Osteoblast (primary cell): ENCODE results near the gene SLC7A6. TPM values are rescaled to one million over a fixed set of nuclear protein-coding genes. Genes with fewer than 3 reads are reported as not detected.

Experiments used
- DNase-seq: peaks from one replicate; pipeline ENCODE4 v3.0.0; 2011; ENCODE audit warnings: low spot score, mixed read lengths; ENCODE audit not compliant: insufficient read length; ENCODE audit errors: missing footprints
- H2AFZ ChIP-seq: 2 replicates; pipeline ENCODE4 v1.6.0; 2011; ENCODE audit warnings: mild to moderate bottlenecking, low read length
- H3K27ac ChIP-seq: 2 replicates; pipeline ENCODE4 v1.5.1; 2011; ENCODE audit warnings: mild to moderate bottlenecking, low read depth, low read length, moderate library complexity
- H3K27me3 ChIP-seq: 2 replicates; pipeline ENCODE4 v1.6.0; 2012; ENCODE audit warnings: mild to moderate bottlenecking, control low read depth, inconsistent platforms, low read length, moderate library complexity; ENCODE audit not compliant: insufficient read depth
- H3K36me3 ChIP-seq: 2 replicates; pipeline ENCODE4 v1.5.1; 2011; ENCODE audit warnings: mild to moderate bottlenecking, low read length, control low read depth, moderate library complexity; ENCODE audit not compliant: insufficient read depth
- H3K4me1 ChIP-seq: 2 replicates; pipeline ENCODE4 v1.5.1; 2011; ENCODE audit warnings: mild to moderate bottlenecking, low read length, control low read depth, moderate library complexity; ENCODE audit not compliant: insufficient read depth
- H3K4me2 ChIP-seq: 2 replicates; pipeline ENCODE4 v1.6.0; 2011; ENCODE audit warnings: mild to moderate bottlenecking, low read length; ENCODE audit not compliant: insufficient read depth
- H3K4me3 ChIP-seq: fragments of 200-600 bp; sonication (generic); 3 replicates; pipeline ENCODE4 v1.5.1; 2012; ENCODE audit warnings: mild to moderate bottlenecking, low read length, inconsistent platforms; ENCODE audit not compliant: insufficient read depth
- H3K79me2 ChIP-seq: 2 replicates; pipeline ENCODE4 v1.6.0; 2012; ENCODE audit warnings: mild to moderate bottlenecking, low read length, control low read depth, inconsistent platforms; ENCODE audit not compliant: insufficient read depth
- H3K9me3 ChIP-seq: 2 replicates; pipeline ENCODE4 v1.5.1; 2011; ENCODE audit warnings: low read depth, low read length, control low read depth
- H4K20me1 ChIP-seq: 2 replicates; pipeline ENCODE4 v1.6.0; 2012; ENCODE audit warnings: mild to moderate bottlenecking, low read length, control low read depth; ENCODE audit not compliant: insufficient read depth
- total RNA-seq: library from RNA; depleted of rRNA; stranded (reverse); fragments of >200 nt; gene quantifications from 2 replicates; pipeline ENCODE4 v1.2.3, GENCODE V29; 2012
- TF ChIP-seq, protein P1 (sequence below): IDR thresholded peaks from 2 replicates; pipeline ENCODE4 v1.5.1; 2011; ENCODE audit warnings: mild to moderate bottlenecking, low read depth, low read length, moderate library complexity; ENCODE audit errors: extremely low read depth

Gene SLC7A6
- total RNA-seq, 1 donor, result 36.9 TPM

DNA sequence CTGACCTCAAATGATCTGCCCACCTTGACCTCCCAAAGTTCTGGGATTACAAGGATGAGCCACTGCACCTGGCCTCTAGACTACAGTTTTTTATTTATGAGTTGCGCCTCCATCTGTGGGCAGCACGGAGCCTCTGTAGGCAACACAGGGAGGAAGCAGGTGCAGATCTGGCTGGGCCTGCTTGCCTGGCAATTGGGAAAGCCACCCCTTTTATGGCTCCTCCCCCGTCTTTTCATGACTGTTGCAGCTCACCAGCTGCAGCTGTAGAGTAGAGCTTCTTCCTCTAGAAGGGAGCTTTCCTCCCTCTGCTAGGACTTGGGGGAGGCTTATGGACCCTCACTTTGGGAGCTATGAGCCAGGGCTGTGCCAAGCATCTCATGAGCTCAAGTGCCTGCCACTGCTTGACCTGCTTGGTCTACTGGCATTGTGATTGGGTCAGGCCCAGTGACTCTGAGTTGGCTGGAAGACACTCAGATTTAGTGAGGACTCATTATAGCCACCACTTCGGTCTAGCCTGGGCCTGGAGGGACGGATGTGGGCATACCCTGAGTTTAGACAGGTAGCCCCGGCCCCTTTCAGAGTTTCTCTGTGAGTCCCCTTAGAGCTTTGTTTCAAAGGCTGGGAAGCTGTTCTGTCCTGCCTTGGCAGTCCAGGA, 6.9 kb upstream of the SLC7A6 start:
- Histone ChIP-seq H3K36me3 (peaks cover 45% of the 10 kb centered on the region), H2AFZ (peak overlapping the region; percentile 49), H3K4me3 (no peak overlapping the region), H3K9me3 (no peaks in the 10 kb centered on the region), H3K4me2 (peak overlapping the region; percentile 52), H3K27ac (peak overlapping the region; percentile 78), H4K20me1 (no peaks in the 10 kb centered on the region), H3K79me2 (peaks cover 4% of the 10 kb centered on the region), H3K4me1 (peaks cover 17% of the 10 kb centered on the region), H3K27me3 (no peaks in the 10 kb centered on the region)
- peak; percentile 87 for DNase-seq
- TF ChIP-seq, protein P1, sequence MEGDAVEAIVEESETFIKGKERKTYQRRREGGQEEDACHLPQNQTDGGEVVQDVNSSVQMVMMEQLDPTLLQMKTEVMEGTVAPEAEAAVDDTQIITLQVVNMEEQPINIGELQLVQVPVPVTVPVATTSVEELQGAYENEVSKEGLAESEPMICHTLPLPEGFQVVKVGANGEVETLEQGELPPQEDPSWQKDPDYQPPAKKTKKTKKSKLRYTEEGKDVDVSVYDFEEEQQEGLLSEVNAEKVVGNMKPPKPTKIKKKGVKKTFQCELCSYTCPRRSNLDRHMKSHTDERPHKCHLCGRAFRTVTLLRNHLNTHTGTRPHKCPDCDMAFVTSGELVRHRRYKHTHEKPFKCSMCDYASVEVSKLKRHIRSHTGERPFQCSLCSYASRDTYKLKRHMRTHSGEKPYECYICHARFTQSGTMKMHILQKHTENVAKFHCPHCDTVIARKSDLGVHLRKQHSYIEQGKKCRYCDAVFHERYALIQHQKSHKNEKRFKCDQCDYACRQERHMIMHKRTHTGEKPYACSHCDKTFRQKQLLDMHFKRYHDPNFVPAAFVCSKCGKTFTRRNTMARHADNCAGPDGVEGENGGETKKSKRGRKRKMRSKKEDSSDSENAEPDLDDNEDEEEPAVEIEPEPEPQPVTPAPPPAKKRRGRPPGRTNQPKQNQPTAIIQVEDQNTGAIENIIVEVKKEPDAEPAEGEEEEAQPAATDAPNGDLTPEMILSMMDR, result no peak

DNA sequence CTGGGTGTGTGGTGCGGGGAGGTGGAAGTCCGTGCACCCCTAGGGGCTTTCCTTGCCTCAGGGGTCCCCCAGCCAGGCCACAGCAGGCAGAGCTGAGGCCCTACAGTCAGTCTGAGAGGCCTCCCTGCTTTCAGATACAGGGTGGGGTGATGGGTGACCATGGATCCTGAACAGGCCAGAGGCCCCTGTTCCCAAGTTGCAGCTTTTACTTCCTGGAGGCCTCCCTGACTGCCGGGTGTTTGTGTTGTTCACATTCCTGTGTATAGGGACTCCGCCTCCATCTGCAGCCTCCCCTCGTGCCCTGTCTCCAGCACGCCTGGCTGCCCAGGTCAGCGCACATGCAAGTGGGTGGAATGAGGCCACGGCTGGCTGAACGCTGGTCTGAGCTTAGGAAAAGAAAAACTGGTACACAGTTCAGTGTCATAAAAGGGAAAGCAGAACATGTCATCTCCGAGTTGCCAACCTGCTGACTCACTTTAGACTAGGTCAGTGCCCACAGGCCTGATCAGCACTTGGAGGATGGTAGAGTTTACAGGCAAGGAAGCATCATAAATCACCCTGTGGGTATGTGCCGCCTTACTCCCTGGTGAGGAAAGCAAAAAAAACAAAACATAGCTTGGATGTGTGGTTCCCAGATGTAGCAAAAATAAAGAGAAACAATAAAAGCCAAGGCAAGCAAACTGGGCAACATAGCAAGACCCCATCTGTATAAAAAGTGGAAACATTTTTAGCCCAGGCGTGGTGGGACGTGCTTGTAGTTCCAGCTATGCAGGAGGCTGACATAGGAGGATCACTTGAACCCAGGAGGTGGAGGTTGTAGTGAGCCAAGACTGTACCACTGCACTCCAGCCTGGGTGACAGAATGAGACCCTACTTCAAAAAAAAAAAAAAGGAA, 6.2 kb upstream of the SLC7A6 start:
- Histone ChIP-seq H3K4me1 (peaks cover 17% of the 10 kb centered on the region), H3K4me2 (peak overlapping the region; percentile 52), H3K79me2 (peaks cover under 1% of the 10 kb centered on the region), H3K4me3 (no peak overlapping the region), H2AFZ (peak overlapping the region; percentile 49), H3K9me3 (no peaks in the 10 kb centered on the region), H3K27ac (peak overlapping the region; percentile 78), H3K36me3 (peaks cover 38% of the 10 kb centered on the region), H4K20me1 (no peaks in the 10 kb centered on the region), H3K27me3 (no peaks in the 10 kb centered on the region)
- TF ChIP-seq, protein P1, result no peak
- peak; percentile 94 for DNase-seq

DNA sequence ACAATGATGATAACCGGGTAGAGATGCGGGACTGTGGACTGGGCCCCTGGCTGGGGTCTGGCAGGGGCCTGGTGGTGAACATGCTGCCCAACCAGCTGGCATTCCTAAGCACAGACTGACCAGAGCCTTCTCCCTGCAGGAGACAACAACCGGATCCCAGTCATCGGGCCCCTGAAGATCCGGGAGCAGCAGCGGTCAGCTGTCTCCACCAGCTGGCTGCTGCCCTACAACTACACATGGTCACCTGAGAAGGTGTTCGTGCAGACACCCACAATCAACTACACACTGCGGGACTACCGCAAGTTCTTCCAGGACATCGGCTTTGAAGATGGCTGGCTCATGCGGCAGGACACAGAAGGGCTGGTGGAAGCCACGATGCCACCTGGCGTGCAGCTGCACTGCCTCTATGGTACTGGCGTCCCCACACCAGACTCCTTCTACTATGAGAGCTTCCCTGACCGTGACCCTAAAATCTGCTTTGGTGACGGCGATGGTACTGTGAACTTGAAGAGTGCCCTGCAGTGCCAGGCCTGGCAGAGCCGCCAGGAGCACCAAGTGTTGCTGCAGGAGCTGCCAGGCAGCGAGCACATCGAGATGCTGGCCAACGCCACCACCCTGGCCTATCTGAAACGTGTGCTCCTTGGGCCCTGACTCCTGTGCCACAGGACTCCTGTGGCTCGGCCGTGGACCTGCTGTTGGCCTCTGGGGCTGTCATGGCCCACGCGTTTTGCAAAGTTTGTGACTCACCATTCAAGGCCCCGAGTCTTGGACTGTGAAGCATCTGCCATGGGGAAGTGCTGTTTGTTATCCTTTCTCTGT, 5.1 kb upstream of the SLC7A6 start:
- peak; percentile 89 for DNase-seq
- no peak overlapping the region for H3K4me2 ChIP-seq
- TF ChIP-seq, protein P1, result no peak
- no peak overlapping the region for H3K27ac ChIP-seq
- no peaks in the 10 kb centered on the region for H3K27me3 ChIP-seq
- H2AFZ ChIP-seq, result no peak overlapping the region
- H3K36me3 ChIP-seq, result peaks cover 36% of the 10 kb centered on the region
- H3K4me1 ChIP-seq, result peaks cover 17% of the 10 kb centered on the region
- H3K9me3 ChIP-seq, result no peaks in the 10 kb centered on the region
- no peaks in the 10 kb centered on the region for H3K79me2 ChIP-seq
- H3K4me3 ChIP-seq, result no peak overlapping the region
- no peaks in the 10 kb centered on the region for H4K20me1 ChIP-seq
